Fibroblast of lung (primary cell): ENCODE results near the gene KAT7. TPM values are rescaled to one million over a fixed set of nuclear protein-coding genes. Genes with fewer than 3 reads are reported as not detected.

ENCODE experiments used
- DNase-seq, 2 donors: peaks; one replicate each; pipeline versions ENCODE4 v3.0.0 to v3.0.0-alpha.2; 2010; ENCODE audit warnings: low read depth in 2 of 2
- H2AFZ ChIP-seq: 2 replicates; pipeline ENCODE4 v1.5.1; 2012; ENCODE audit warnings: low read length, control low read depth, inconsistent platforms
- H3K27ac ChIP-seq: 2 replicates; pipeline ENCODE4 v1.5.1; 2011; ENCODE audit warnings: low read length, control low read depth; ENCODE audit not compliant: insufficient read depth
- H3K27me3 ChIP-seq: 2 replicates; pipeline ENCODE4 v1.5.1; 2011; ENCODE audit warnings: mild to moderate bottlenecking, low read length; ENCODE audit not compliant: control insufficient read depth, insufficient read depth
- H3K36me3 ChIP-seq: 2 replicates; pipeline ENCODE4 v1.5.1; 2011; ENCODE audit warnings: low read length; ENCODE audit not compliant: control insufficient read depth, insufficient read depth
- H3K4me1 ChIP-seq: 2 replicates; pipeline ENCODE4 v1.5.1; 2011; ENCODE audit warnings: low read length; ENCODE audit not compliant: control insufficient read depth, insufficient read depth; ENCODE audit errors: extremely low read depth
- H3K4me2 ChIP-seq: 2 replicates; pipeline ENCODE4 v1.5.1; 2011; ENCODE audit warnings: low read length, control low read depth; ENCODE audit not compliant: insufficient read depth; ENCODE audit errors: extremely low read depth
- H3K4me3 ChIP-seq, 4 experiments: fragments of 200-600 bp in 1 of 4; sonication (generic) in 1 of 4; replicated peaks in 1 of 4; 2 replicates each; pipeline ENCODE4 v1.5.1; 2011 to 2016; ENCODE audit warnings: low read length in 4 of 4, low read depth in 3 of 4, mild to moderate bottlenecking in 3 of 4, control low read depth in 2 of 4, inconsistent platforms in 1 of 4, mixed read lengths in 1 of 4; ENCODE audit not compliant: insufficient read depth in 1 of 4; ENCODE audit errors: control extremely low read depth in 1 of 4
- H3K79me2 ChIP-seq: 2 replicates; pipeline ENCODE4 v1.5.1; 2012; ENCODE audit warnings: mild to moderate bottlenecking, low read length, inconsistent platforms; ENCODE audit not compliant: control insufficient read depth, insufficient read depth
- H3K9ac ChIP-seq: 2 replicates; pipeline ENCODE4 v1.5.1; 2011; ENCODE audit warnings: mild to moderate bottlenecking, low read length, control low read depth; ENCODE audit not compliant: insufficient read depth
- H3K9me3 ChIP-seq: 2 replicates; pipeline ENCODE4 v1.5.1; 2012; ENCODE audit warnings: low read depth, low read length; ENCODE audit not compliant: control insufficient read depth, insufficient read depth
- H4K20me1 ChIP-seq: 2 replicates; pipeline ENCODE4 v1.5.1; 2011; ENCODE audit warnings: low read length; ENCODE audit not compliant: control insufficient read depth, insufficient read depth; ENCODE audit errors: extremely low read depth
- CTCF ChIP-seq, 2 donors: IDR thresholded peaks in 1 of 2; conservative IDR thresholded peaks in 1 of 2; 1 replicate in 1 of 2; 2 replicates in 1 of 2; pipeline ENCODE4 v1.5.1; 2011 to 2012; ENCODE audit warnings: low read length in 2 of 2, control low read depth in 1 of 2, inconsistent platforms in 1 of 2, low read depth in 1 of 2, mild to moderate bottlenecking in 1 of 2
- EZH2 ChIP-seq: IDR thresholded peaks from 2 replicates; pipeline ENCODE4 v1.5.1; 2012; ENCODE audit warnings: low read length, control low read depth, mild to moderate bottlenecking; ENCODE audit errors: missing control alignments
- polyA plus RNA-seq, 2 donors: library from polyadenylated mRNA; depleted of rRNA in 1 of 2; stranded (reverse) in 1 of 2; unstranded in 1 of 2; fragments of >200 nt; gene quantifications; 2 replicates each; pipeline ENCODE4 v1.2.1, GENCODE V29; 2011 to 2012; ENCODE audit warnings: missing spikeins in 1 of 2
- total RNA-seq: library from RNA; depleted of rRNA; stranded (reverse); fragments of >200 nt; gene quantifications from 2 replicates; pipeline ENCODE4 v1.2.1, GENCODE V29; 2014

KAT7 gene
- total and polyA plus RNA-seq, 2 donors (not counting 1 experiment from before 2014, with no cell fraction given): 25.6 to 35.5 TPM

- H3K27ac ChIP-seq: no peak overlapping the region
- DNase-seq: no peak
- no peaks in the 10 kb centered on the region for H3K36me3 ChIP-seq
- H2AFZ ChIP-seq: no peak overlapping the region
- TF ChIP-seq CTCF (conservative IDR thresholded peaks at IDR 0.05 in 1 of 2, IDR thresholded peaks at IDR 0.05 in 1 of 2; ENCODE audit: low read depth in 1 of 2, low read length in 2 of 2) (no peak), EZH2 (no peak)
- no peak overlapping the region for H3K4me2 ChIP-seq
- H3K9me3 ChIP-seq: no peaks in the 10 kb centered on the region
- no peaks in the 10 kb centered on the region for H3K79me2 ChIP-seq
- H3K27me3 ChIP-seq: peaks cover 7% of the 10 kb centered on the region
- H4K20me1 ChIP-seq: no peaks in the 10 kb centered on the region
- H3K4me3 ChIP-seq: no peak overlapping the region
- no peaks in the 10 kb centered on the region for H3K4me1 ChIP-seq
- no peak overlapping the region for H3K9ac ChIP-seq
Measured at GRCh38 chr17:49859991-49860953, 71.8 kb downstream of the KAT7 start.

GRCh38 chr17:49861150-49861884 is 72.8 kb downstream of the KAT7 start:
- peak; percentile 25 to 34 for DNase-seq

More at GRCh38 chr17:49861150-49861884, 72.8 kb downstream of the KAT7 start:
- H2AFZ ChIP-seq: no peak overlapping the region
- no peaks in the 10 kb centered on the region for H4K20me1 ChIP-seq
- no peaks in the 10 kb centered on the region for H3K79me2 ChIP-seq
- no peak overlapping the region for H3K4me2 ChIP-seq
- no peaks in the 10 kb centered on the region for H3K4me1 ChIP-seq
- no peaks in the 10 kb centered on the region for H3K9me3 ChIP-seq
- no peak overlapping the region for H3K27ac ChIP-seq
- H3K27me3 ChIP-seq: peaks cover 8% of the 10 kb centered on the region
- H3K4me3 ChIP-seq: no peak overlapping the region
- TF ChIP-seq CTCF (conservative IDR thresholded peaks at IDR 0.05 in 1 of 2, IDR thresholded peaks at IDR 0.05 in 1 of 2; ENCODE audit: low read depth in 1 of 2, low read length in 2 of 2) (peak; percentile 81 to 88), EZH2 (no peak)
- H3K9ac ChIP-seq: no peak overlapping the region
- H3K36me3 ChIP-seq: no peaks in the 10 kb centered on the region
